ENCODE data around the gene HBG1.

Gene HBG1

DNA sequence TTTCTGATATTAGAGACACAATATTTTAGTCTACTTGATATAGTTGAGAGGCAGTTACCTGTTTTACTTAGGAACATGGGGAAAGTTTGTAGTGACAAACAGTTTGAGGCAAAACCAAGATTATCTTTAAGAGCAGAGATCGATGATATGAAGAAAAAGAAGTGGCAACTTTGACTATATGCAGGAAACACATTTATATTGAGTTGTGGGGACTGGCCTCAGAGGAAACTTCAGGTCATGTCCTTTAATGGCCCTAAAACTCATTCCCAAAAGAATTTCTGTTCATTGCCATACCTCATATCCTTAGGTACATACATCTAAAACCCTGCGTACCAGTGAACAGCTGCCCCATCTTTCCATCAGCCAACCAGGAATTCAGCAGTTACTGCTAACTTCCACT lies 4.5 kb downstream of the HBG1 start:
- FAIRE-seq, result no peak

DNA sequence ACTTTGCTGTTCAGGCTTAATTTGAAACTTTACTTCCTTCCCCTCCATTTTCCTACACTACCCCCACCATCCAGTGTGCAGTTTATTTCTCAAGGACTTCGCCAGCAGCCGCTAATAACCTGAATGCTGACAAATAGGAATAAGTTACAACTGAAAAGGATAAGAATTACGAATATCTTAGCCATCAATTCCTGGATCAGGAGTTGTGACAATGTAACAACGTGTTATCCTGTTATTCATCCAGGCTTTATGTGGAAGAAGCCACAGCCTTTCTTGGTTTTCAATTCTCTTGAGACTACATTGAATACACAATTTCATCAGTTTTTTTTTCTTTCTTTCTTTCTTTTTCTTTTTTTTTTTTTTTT lies 5.9 kb downstream of the HBG1 start:
- no peak for FAIRE-seq

DNA sequence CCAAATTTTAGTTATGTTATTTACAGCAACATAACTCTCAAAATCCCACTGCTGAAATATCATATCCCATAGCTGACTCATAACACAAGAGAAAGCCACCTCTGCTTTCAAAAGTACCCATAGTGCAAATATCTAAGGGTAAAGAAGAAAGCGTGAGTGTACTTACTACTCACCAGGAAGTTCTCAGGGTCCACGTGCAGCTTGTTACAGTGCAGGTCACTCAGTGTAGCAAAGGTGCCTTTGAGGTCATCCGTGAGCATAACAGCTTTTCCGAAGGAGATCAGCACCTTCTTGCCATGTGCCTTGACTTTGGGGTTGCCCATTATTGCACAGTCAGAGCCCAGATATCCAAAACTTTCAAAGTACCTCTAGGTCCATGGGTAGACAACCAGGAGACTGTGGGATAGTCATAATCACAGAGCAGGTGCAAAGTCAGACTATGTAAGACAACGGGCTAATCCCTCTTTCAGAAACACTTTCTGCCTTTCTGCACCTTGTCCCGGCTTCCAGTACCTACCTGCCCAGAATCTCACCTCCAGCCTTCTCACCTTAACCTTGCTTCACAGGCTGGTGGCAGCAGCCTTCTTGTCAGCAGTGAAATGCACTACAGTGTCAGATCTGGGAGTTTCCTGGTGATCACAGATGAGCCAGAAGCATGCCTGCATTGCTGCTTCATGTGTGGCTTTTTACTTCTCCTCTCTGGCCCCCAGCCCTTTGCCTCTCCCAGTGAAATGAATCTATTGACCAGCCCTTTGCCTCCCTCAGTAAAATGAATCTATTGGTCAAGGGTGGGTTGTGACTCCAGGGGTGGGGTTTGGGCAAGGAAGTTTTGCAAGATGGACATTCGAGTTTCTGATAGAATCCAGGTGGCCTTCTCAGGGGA lies 6.5 kb downstream of the HBG1 start:
- no peak for FAIRE-seq

DNA sequence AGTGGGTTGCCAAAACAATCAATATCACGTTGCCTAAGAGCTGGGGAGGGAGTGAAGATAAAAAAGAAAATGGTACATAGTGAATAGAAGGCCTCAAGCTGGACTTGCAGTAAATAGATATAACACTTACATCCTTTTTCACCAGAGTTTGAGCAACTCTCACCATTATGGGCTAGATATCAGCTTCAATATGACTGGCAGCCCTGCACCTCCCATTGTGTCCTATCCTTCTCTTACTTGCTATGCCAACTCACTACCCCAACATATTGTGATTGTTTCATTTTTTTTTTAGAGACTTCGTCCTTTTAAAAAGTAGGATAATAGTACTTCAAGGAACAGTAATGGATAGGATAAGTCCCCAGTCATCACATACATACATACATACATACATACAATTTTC lies 7.4 kb downstream of the HBG1 start:
- no peak for FAIRE-seq

DNA sequence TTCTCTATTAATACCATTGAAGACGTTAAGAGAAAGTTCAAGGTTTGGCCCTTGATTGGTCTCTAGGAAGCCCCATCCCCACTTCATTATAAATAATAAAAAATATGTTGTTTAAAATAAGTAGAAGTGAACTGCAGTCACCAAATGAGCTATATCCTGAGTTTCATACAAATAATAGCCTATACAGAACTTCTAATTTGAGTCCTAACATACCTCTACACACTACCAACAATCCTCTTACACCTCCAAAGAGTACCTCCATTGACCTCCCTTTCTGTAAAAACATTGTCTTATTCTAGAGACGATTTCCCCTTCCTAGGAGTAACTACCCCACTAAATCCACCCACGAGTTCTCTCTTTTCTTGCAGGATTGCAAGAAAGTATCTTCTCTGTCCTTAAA lies 8.2 kb downstream of the HBG1 start:
- FAIRE-seq, result no peak

DNA sequence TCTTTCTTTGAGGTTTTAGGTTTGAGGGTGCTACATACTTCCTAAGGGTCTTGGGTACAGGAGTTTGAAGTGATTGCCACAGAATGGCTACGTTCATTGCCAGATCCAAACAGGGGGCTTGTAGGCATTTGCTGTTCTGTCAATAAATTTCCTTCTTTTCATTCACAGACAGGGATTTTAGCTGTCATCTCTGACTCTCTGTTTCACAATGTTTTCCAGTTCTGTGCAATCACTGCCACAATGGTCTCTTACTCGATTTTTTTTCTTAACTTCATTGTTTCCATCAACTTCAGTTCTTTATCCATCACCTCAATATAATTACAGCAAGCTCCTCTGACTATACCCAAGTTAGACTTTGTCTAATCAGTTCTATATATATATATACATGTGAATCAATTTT lies 9.2 kb downstream of the HBG1 start:
- FAIRE-seq, result no peak

DNA sequence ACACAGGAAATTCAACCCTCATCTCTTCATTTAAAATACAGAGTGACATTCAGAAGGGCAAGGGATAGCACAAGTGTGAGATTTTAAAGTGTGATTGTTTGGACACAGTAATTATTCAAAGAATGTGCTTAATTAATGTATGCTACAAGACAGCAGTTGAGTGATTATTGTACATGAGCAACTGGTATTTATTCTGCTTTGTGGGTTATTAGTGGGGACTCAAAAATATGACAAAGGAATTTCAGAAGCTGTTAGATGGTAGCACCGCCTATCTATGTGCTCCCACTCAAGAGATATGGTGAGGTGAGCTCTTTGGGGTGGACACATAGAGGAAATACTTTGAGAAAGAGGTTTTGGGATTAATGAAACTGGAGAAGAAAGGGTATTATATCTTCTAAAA lies 9.6 kb downstream of the HBG1 start:
- FAIRE-seq, result no peak

GRCh38 chr11:5239046-5239445 lies 10.6 kb downstream of the HBG1 start:
- FAIRE-seq, result no peak

DNA sequence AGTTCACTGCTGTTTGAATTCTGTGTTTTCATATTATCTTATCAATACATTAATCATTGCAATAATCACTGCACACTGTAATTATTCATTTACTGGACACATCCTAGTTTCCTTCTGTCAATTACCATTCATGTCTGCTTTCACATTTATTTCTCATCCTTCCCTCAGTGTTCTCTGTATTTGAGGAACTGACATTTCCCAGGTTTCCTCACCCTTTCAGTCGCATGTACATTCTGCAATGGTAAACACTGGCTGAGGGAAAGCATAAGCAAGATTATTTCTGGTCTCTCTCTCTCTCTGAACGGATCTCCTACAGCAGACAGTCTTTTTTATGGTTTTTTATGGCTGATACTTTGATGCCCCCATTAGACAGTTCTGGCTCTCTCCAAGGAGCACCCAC lies 11.2 kb downstream of the HBG1 start:
- no peak for FAIRE-seq

- no peak for FAIRE-seq
Measured at GRCh38 chr11:5237420-5237819, 12.2 kb downstream of the HBG1 start.

- no peak for FAIRE-seq
Measured at GRCh38 chr11:5235364-5236095, 14.1 kb downstream of the HBG1 start.

GRCh38 chr11:5234381-5234834 lies 15.2 kb downstream of the HBG1 start, which contains the start of gene HBD:
HBD (minus strand) TSS chr11:5234483; CDS start chr11:5234433, 50 bp downstream.
- FAIRE-seq, result no peak

DNA sequence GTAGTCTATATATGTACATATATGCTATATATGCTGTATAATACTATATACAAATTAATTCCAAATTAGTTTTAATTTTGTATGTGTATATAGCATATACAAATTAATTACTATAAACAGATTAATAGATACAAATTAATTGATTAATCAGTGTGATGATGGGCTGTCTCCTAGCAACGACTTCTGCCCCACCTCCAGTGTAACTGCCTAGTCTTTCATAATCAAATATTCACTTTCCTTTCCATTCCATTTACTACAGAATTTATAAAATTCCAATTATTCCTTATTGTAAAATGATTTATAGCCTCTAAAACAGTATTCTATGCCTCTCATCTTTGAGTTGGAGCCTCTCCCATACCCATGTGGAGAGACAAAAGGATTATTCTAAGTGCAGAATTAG lies 16.4 kb downstream of the HBG1 start:
- FAIRE-seq, result no peak

DNA sequence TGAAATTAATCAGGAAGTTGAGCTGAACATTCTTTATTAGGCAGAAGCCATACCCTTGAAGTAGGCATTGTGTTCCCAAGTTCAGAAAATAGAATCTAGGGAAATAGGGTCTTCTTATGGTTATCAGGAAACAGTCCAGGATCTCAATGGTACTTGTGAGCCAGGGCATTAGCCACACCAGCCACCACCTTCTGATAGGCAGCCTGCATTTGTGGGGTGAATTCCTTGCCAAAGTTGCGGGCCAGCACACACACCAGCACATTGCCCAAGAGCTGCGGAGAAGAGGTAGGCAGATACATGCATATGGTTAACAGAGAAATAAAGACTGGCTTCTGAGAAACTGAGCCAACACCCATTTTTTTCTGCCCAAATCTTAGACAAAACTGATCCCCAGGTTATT lies 16.8 kb downstream of the HBG1 start:
- FAIRE-seq, result no peak

- no peak for FAIRE-seq
Measured at GRCh38 chr11:5232176-5232575, 17.5 kb downstream of the HBG1 start.

- no peak for FAIRE-seq
Measured at GRCh38 chr11:5231111-5231510, 18.5 kb downstream of the HBG1 start.

GRCh38 chr11:5230266-5230665 lies 19.4 kb downstream of the HBG1 start:
- FAIRE-seq, result no peak

DNA sequence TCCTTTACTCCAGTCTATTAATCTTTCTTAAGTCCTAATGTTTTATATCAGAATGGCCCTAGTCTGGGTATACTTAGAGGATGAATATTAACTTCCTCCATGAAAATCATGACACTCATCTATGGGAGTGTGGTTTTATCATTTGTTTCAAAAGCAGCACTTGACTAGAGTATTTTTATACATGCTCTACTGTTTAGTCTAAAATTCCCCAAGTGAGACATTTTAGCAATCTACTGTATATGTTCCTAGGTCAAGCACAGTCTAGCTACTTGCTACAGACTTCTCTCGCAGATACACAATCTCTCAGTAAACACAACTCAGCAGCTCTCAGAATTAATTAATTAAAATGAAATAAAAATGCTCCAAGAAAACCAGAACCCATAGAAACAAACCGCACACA lies 19.9 kb downstream of the HBG1 start:
- FAIRE-seq, result no peak

- no peak for FAIRE-seq
Measured at GRCh38 chr11:5229356-5229755, 20.3 kb downstream of the HBG1 start.

GRCh38 chr11:5228124-5228523 lies 21.5 kb downstream of the HBG1 start:
- no peak for FAIRE-seq

DNA sequence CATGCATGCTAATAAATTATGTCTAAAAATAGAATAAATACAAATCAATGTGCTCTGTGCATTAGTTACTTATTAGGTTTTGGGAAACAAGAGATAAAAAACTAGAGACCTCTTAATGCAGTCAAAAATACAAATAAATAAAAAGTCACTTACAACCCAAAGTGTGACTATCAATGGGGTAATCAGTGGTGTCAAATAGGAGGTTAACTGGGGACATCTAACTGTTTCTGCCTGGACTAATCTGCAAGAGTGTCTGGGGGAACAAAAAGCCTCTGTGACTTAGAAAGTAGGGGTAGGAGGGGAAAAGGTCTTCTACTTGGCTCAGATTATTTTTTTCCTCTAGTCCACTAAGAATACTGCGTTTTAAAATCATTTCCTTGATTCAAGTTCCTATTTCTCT lies 22.0 kb downstream of the HBG1 start:
- no peak for FAIRE-seq

GRCh38 chr11:5226732-5227310 lies 22.8 kb downstream of the HBG1 start, which contains the start of gene HBB:
HBB (minus strand) TSS chr11:5227071; CDS start chr11:5227021, 50 bp downstream.
- FAIRE-seq, result no peak

DNA sequence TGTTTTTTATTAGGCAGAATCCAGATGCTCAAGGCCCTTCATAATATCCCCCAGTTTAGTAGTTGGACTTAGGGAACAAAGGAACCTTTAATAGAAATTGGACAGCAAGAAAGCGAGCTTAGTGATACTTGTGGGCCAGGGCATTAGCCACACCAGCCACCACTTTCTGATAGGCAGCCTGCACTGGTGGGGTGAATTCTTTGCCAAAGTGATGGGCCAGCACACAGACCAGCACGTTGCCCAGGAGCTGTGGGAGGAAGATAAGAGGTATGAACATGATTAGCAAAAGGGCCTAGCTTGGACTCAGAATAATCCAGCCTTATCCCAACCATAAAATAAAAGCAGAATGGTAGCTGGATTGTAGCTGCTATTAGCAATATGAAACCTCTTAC lies 24.2 kb downstream of the HBG1 start:
- no peak for FAIRE-seq

All from G401.6 (cell line).